Activated CD4-positive, CD25-positive, alpha-beta regulatory T cell treated with anti-CD3 and anti-CD28 coated beads, Interleukin-2, amount 50 U/mL, for 72 hours (primary cell): Measurements from ENCODE around the gene LRP2BP.
"Not testable (repeated sequence)": the region's sequence is repeated elsewhere in the genome, so short reads cannot be mapped to it uniquely, and the experiment has no call there.

ENCODE experiments used
- DNase-seq: peaks from one replicate; pipeline ENCODE4 v3.0.0; 2021

LRP2BP gene

DNA sequence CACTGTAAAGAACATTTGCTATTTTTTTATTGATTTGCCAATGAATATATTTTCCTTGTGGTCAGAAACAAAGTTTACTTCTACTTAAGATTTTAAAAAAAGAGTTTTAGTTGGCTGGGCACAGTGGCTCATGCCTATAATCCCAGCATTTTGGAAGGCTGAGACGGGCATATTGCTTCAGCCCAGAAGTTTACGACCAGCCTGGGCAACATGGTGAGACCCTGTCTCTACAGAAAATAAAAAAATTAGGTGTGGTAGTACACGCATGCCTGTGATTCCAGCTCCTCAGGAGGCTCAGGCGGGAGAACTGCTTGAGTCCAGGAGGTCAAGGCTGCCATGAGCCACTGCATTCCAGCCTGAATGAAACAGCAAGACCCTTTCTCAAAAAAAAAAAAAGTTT lies 36.8 kb downstream of the LRP2BP start:
- no peak for DNase-seq

DNA sequence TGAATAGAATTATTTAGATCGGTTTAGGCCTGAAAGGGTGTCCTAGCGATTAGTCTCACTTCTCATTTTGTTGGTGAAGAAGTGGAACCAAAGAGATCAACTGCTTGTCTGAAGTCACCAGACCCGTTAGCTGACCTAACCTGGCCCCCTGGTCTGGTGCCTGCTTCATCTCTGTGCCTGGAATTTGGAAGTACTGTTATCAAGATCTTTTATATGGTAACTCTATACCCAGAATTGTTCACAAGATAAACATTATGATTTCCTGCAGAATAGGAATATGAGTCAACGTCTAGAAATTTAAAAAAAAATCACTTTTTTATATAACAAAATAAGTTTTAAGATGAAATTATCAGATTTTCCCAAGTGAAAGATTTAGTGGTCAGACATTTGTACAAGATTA lies 37.2 kb downstream of the LRP2BP start:
- no peak for DNase-seq

DNA sequence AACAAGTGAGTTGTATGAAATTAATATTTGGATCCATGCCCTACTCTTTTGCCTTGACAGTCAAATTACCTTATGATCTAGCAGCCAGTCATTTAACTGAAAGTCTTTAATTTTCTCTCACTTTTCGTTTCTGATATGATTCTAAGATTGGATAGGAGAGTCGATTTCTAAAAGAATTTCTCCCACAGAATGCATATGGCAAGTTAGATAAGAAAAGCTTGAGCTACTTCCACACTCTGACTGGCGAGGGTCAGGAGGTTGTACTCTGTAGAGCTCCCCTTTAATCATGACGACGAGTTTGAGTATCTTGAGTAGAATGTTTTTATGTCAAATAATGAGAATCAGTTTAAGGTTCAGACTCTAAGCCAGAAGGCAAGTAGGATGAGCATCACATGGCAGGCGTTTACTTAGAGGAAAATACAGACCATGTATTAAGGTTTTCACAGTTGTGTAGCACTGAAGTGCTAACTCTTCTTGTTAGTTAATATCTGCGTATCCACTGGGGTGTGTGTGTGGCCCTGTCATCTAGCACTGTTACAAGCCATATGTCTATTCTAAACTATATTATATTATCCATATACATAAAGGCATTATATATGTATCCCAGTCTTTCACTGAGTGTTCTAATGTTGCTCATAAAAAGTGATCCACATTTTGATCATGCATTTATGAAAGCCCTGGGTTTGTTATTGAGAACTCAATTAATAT lies 37.8 kb downstream of the LRP2BP start:
- DNase-seq = no peak

DNA sequence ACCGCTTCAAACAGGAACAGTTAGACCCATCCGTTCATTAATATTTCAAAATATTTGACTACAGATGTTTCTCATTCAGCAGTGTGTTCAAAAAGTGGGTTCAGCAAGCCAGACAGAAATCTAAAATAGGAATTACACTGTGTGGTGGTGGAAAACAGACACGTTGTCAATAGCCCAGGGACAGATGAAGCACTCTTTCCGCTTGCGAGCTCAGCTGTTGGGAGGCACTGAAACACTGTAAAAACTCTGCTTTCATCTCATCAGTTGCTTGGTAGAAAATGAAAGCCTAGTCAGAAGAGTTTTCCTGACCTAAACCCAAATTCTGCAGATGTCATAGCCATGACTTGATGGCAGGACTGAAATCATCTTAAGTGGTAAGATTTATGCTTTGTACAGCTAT lies 38.5 kb downstream of the LRP2BP start:
- DNase-seq = no peak

GRCh38 chr4:185352741-185353140 lies 43.0 kb downstream of the LRP2BP start:
- no peak for DNase-seq

GRCh38 chr4:185352202-185352601 lies 43.5 kb downstream of the LRP2BP start:
- DNase-seq = no peak

- no peak for DNase-seq
Measured at GRCh38 chr4:185351691-185352090, 44.0 kb downstream of the LRP2BP start.

- no peak for DNase-seq
Measured at GRCh38 chr4:185346975-185347601, 48.6 kb downstream of the LRP2BP start.

DNA sequence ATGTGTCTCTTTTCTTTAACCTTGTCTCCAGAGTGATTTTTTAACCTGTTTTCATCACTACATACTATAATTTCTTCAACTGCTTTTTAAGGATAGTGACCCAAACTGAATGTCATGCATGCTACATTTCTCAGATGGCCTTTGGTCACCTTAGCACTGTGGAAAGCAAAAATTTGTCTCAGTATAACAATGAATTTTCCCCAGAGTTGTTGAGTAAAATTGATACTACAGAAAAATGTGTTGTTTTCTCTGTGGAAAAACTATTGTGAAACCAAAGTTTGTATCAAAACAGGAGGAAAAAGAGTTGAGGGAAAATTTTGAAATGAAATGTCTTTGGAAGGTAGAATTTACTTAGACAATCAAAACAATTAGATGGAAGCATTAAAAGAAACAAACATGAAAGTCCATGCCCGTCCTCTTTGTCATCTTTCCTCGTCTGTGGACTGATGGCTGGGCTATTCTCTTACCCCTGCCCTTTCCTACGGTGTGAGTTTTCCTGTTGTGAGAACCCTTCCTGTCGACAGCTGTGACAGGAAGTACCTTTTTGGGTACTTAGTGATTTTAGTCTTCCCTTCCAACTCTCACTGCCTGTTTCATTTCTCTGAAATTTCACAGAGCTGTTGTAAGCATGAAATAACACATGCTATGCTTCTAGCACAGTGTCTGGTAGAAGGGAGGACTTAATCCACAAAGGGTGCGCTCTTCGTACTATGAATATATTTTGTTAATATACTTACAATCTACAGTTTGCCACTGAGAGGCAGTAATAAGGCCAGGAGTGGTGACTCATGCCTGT lies 50.8 kb downstream of the LRP2BP start:
- no peak for DNase-seq

DNA sequence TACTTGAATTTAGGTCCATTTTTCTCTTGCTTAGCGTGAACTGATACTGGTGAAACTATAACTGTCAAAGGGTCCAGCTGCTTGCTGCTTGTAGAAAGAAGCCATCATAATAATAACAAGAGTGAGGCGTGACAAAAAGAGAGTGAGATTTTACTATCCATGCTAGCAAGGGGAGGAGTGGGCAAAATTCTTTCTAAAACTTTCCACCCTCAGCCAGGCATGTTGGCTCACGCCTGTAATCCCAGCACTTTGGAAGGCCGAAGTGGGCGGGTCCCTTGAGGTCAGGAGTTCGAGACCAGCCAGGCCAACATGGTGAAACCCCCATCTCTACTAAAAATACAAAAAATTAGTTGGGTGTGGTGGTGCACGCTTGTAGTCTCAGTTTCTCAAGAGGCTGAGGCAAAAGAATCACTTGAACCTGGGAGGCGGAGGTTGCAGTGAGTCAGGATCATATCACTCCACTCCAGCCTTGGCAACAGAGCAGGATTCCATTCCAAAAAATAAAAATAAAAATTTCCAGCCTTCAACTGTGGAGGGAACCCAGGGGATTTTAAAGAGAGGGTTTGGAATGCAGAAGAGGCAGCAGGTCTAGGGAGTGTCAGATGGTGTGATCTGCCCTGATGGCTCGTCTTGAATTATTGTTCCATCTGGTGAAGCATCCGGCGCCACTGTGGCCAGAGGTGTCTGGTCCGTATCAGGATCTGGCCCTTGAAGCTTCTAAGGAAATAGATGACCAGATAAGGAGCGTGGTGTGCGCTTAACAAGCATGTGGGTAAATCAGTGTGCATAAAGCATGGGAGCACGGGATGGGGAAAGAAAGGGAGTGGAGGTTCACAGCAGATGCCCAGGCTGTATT lies 51.8 kb downstream of the LRP2BP start:
- DNase-seq = no peak

- DNase-seq = no peak
Measured at GRCh38 chr4:185341841-185342240, 53.9 kb downstream of the LRP2BP start.

DNA sequence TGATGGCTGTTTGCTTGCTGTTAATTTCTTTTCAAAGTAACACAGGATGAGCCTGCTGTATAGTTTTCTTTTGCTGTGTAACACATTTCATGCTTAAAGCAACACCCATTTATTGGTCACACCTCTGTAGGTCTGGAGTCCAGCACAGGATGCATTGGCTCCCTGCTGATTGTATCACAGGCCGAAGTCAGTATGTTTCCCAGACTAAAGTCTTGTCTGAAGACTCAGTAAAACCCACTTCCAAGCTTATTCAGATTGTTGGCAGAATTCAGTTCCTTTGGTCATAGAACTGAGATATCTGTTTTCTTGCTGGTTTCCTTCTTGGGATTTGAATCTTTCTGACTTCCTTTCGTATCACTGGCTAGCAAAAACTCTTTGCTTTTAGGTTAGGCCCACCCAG lies 54.3 kb downstream of the LRP2BP start:
- DNase-seq = no peak

GRCh38 chr4:185339941-185340340 lies 55.8 kb downstream of the LRP2BP start:
- DNase-seq = no peak

- no peak for DNase-seq
Measured at GRCh38 chr4:185335579-185335978, 60.1 kb downstream of the LRP2BP start.

- DNase-seq = no peak
Measured at GRCh38 chr4:185334326-185334725, 61.4 kb downstream of the LRP2BP start.

DNA sequence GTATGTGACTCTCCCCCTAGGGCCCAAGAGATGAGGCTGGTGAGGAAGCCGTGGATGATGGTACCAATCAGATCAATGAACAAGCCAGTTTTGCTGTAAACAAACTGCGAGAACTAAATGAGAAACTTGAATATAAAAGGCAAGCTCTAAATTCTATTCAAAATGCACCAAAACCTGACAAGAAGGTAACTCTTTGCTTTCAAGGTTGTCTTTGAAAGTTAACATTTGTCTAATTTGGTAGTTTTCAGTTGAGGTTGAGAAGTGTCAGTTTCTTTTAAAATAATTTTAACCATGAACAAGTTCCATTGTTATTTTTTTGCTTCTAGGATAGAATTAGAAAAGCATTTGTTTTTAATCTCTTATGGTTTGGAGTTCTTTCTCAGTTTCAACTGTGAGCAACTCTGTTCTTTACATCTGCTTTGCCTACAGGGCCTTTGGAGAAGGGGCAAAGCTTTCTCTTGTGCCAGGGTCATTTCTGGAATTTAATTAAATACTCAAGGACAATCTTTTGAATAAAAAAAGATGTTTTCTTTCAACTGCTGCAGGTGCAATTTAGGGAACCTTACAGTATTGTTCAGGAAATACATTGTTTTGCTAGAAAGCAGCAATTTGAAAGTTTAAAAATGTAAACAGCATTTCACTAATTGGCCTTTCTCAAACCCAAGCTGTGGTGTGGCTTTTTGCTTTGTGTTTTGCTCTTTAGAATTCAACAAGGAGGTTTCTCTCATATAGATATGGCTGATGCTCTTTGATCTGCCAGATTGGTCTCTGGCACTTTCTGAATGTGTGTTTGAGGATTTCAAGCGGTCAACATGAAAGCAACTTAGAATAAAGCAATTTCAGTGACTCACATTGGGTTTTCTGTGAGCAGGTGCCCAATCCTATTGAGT lies 62.9 kb downstream of the LRP2BP start:
- DNase-seq = no peak

- DNase-seq = not testable (repeated sequence)
Measured at GRCh38 chr4:185329879-185330510, 65.7 kb downstream of the LRP2BP start.

DNA sequence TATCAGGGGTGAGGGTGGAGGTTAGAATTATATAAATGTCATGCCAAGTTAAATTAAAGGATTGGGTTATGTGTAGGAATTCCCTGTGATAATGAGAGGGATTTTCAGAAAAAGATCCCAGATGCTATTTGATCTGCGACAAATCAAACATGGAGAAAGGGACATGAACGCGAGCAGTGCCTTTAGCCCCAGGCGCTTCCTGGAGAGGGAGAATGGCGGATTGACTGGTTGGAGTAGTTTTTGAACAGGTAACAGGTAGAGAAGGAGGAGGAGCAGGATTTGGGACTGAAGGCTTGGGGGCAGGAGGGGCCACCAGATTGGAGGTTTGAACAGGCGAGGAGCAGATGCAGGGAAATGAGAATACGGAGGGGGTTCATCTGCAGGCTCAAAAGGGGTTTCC lies 67.1 kb downstream of the LRP2BP start:
- DNase-seq = no peak

- DNase-seq = not testable (repeated sequence)
Measured at GRCh38 chr4:185325721-185326120, 70.0 kb downstream of the LRP2BP start.

GRCh38 chr4:185324361-185324760 lies 71.4 kb downstream of the LRP2BP start:
- DNase-seq = not testable (repeated sequence)

DNA sequence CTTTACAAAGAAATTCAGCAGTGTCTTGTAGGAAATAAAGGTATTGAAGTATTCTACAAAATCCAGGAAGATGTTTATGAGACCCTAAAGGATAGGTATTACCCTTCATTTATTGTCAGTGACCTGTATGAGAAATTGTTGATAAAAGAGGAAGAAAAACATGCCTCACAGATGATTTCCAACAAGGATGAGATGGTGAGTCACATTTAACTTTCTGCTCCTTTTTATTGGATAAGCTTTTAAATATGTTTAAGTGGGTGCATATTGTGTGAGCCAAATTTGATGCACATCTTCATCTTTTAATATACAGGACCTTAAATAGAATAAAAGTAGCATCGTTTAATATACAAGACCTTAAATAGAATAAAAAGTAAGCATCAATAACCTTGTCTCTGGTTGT lies 72.1 kb downstream of the LRP2BP start:
- no peak for DNase-seq
